WTC11 (cell line): ENCODE data around the gene CCM2. TPM values are rescaled to one million over a fixed set of nuclear protein-coding genes. Genes with fewer than 3 reads are reported as not detected.
A peak's percentile ranks its signal among the peaks of the same experiment; 100 is the strongest.

Source experiments
- AFF4 ChIP-seq: sonication (generic); formaldehyde crosslinking; IDR thresholded peaks from 2 replicates; pipeline ENCODE4 v1.8.1; 2023; ENCODE audit warnings: mild to moderate bottlenecking, missing genetic modification reagents, borderline replicate concordance
- ARID4B ChIP-seq: sonication (generic); formaldehyde crosslinking; IDR thresholded peaks from 2 replicates; pipeline ENCODE4 v1.8.0; 2023; ENCODE audit warnings: missing genetic modification reagents, mild to moderate bottlenecking, borderline replicate concordance
- ATF2 ChIP-seq: sonication (generic); formaldehyde crosslinking; IDR thresholded peaks from 2 replicates; pipeline ENCODE4 v1.8.1; 2022; ENCODE audit warnings: low read depth, missing genetic modification reagents, borderline replicate concordance
- CBFB ChIP-seq: sonication (generic); formaldehyde crosslinking; IDR thresholded peaks from 2 replicates; pipeline ENCODE4 v1.8.1; 2022; ENCODE audit warnings: mild to moderate bottlenecking, low read depth, missing genetic modification reagents
- CREB1 ChIP-seq: sonication (generic); formaldehyde crosslinking; IDR thresholded peaks from 2 replicates; pipeline ENCODE4 v1.8.0; 2023; ENCODE audit warnings: mild to moderate bottlenecking, missing genetic modification reagents
- ESRRA ChIP-seq: sonication (generic); formaldehyde crosslinking; IDR thresholded peaks from 2 replicates; pipeline ENCODE4 v1.8.1; 2022; ENCODE audit warnings: mild to moderate bottlenecking, missing genetic modification reagents, borderline replicate concordance
- GABPB1 ChIP-seq: sonication (generic); formaldehyde crosslinking; IDR thresholded peaks from 2 replicates; pipeline ENCODE4 v1.8.1; 2023; ENCODE audit warnings: mild to moderate bottlenecking, missing genetic modification reagents
- HMGA2 ChIP-seq: fragments of 250-450 bp; sonication (Bioruptor Pico); IDR thresholded peaks from 2 replicates; pipeline ENCODE4 v1.4.0; 2021; ENCODE audit warnings: mild to moderate bottlenecking, moderate library complexity
- HMGXB4 ChIP-seq: sonication (generic); formaldehyde crosslinking; IDR thresholded peaks from 2 replicates; pipeline ENCODE4 v1.8.1; 2023; ENCODE audit warnings: mild to moderate bottlenecking, moderate library complexity, missing genetic modification reagents
- IRF2 ChIP-seq: sonication (generic); formaldehyde crosslinking; IDR thresholded peaks from 2 replicates; pipeline ENCODE4 v1.8.0; 2022; ENCODE audit warnings: low read depth, missing genetic modification reagents, borderline replicate concordance
- JUN ChIP-seq: sonication (generic); formaldehyde crosslinking; IDR thresholded peaks from 2 replicates; pipeline ENCODE4 v1.8.0; 2023; ENCODE audit warnings: mild to moderate bottlenecking, missing genetic modification reagents
- KAT7 ChIP-seq: sonication (generic); formaldehyde crosslinking; IDR thresholded peaks from 2 replicates; pipeline ENCODE4 v1.8.1; 2023; ENCODE audit warnings: missing genetic modification reagents, mild to moderate bottlenecking, borderline replicate concordance
- MXD4 ChIP-seq: fragments of 250-450 bp; sonication (Bioruptor Pico); IDR thresholded peaks from 2 replicates; pipeline ENCODE4 v1.8.0; 2021; ENCODE audit warnings: mild to moderate bottlenecking, moderate library complexity, borderline replicate concordance
- NFE2L1 ChIP-seq: sonication (generic); formaldehyde crosslinking; IDR thresholded peaks from 2 replicates; pipeline ENCODE4 v1.8.1; 2023; ENCODE audit warnings: missing genetic modification reagents
- PRDM15 ChIP-seq: sonication (generic); formaldehyde crosslinking; IDR thresholded peaks from 2 replicates; pipeline ENCODE4 v1.8.0; 2022; ENCODE audit warnings: missing genetic modification reagents
- PRRX2 ChIP-seq: fragments of 250-450 bp; sonication (Bioruptor Pico); IDR thresholded peaks from 2 replicates; pipeline ENCODE4 v1.8.0; 2021; ENCODE audit warnings: mild to moderate bottlenecking
- RORB ChIP-seq: fragments of 250-450 bp; sonication (Bioruptor Pico); IDR thresholded peaks from 2 replicates; pipeline ENCODE4 v1.9.0; 2021; ENCODE audit warnings: mild to moderate bottlenecking
- SP1 ChIP-seq: sonication (generic); formaldehyde crosslinking; conservative IDR thresholded peaks from 2 replicates; pipeline ENCODE4 v1.8.1; 2022; ENCODE audit warnings: missing genetic modification reagents
- ZBTB21 ChIP-seq: sonication (generic); formaldehyde crosslinking; IDR thresholded peaks from 2 replicates; pipeline ENCODE4 v1.8.1; 2023; ENCODE audit warnings: mild to moderate bottlenecking, missing genetic modification reagents, borderline replicate concordance
- ZBTB43 ChIP-seq: sonication (generic); formaldehyde crosslinking; IDR thresholded peaks from 2 replicates; pipeline ENCODE4 v1.8.1; 2023; ENCODE audit warnings: mild to moderate bottlenecking, missing genetic modification reagents
- ZNF263 ChIP-seq: sonication (generic); formaldehyde crosslinking; IDR thresholded peaks from 2 replicates; pipeline ENCODE4 v1.8.1; 2022; ENCODE audit warnings: low read depth, mild to moderate bottlenecking, moderate library complexity, missing genetic modification reagents
- ZNF396 ChIP-seq: fragments of 250-450 bp; sonication (Bioruptor Pico); IDR thresholded peaks from 2 replicates; pipeline ENCODE4 v1.8.0; 2021; ENCODE audit warnings: mild to moderate bottlenecking, moderate library complexity, borderline replicate concordance
- total RNA-seq: library from RNA; stranded (reverse); gene quantifications from 3 replicates; pipeline ENCODE4 v1.2.3, GENCODE V29; 2021

Gene CCM2
- total RNA-seq, 1 experiment from 2014 or later: 32.7 TPM

GRCh38 chr7:45111298-45112223, 111.6 kb downstream of the CCM2 start, which contains the start of gene TBRG4 (continued):
- TF ChIP-seq ATF2: no peak
- TF ChIP-seq CREB1: peak; percentile 80
- TF ChIP-seq AFF4 (CRISPR knock-in tag): no peak
- no peak; the same call in 1 of the 2 replicates for TF ChIP-seq JUN
- no peak for TF ChIP-seq PRDM15 (CRISPR knock-in tag)
- no peak for TF ChIP-seq PRRX2 (CRISPR knock-in tag)
- TF ChIP-seq ZNF396 (CRISPR knock-in tag): no peak
- peak; percentile 96 for TF ChIP-seq ESRRA (CRISPR knock-in tag)
- no peak for TF ChIP-seq ZBTB43 (CRISPR knock-in tag)
- peak; percentile 66 for TF ChIP-seq HMGXB4 (CRISPR knock-in tag)
- no peak for TF ChIP-seq RORB (CRISPR knock-in tag)
- TF ChIP-seq MXD4 (CRISPR knock-in tag): no peak
- TF ChIP-seq KAT7: peak; percentile 92; the same call in 1 of the 2 replicates
- TF ChIP-seq ZBTB21 (CRISPR knock-in tag): 0 out of 2 replicates have a peak, but pooled peaks have one; percentile 70
- TF ChIP-seq IRF2: no peak
- no peak for TF ChIP-seq CBFB (CRISPR knock-in tag)
- TF ChIP-seq NFE2L1 (CRISPR knock-in tag): peak; percentile 65; the same call in 1 of the 2 replicates
- peak; percentile 96 for TF ChIP-seq SP1 (CRISPR knock-in tag)
- peak; percentile 91; the same call in 1 of the 2 replicates for TF ChIP-seq ARID4B (CRISPR knock-in tag)
- no peak for TF ChIP-seq ZNF263 (CRISPR knock-in tag)
- TF ChIP-seq HMGA2: no peak
- peak; percentile 89 for TF ChIP-seq GABPB1 (CRISPR knock-in tag)
